Spleen (tissue), 7 donors: ENCODE results near the gene HELB.

Experiments
- CTCF ChIP-seq, 11 experiments: fragments of 200-600 bp in 7 of 11; fragments of 450-650 bp in 4 of 11; sonication (generic) in 4 of 11; IDR thresholded peaks in 8 of 11; conservative IDR thresholded peaks in 3 of 11; 1 replicate in 7 of 11; 2 replicates in 4 of 11; pipeline versions ENCODE4 v1.4.0 to v1.8.0; 2016 to 2021; ENCODE audit warnings: antibody characterized with exemption in 11 of 11, inconsistent platforms in 4 of 11, mild to moderate bottlenecking in 1 of 11
- POLR2A ChIP-seq, 3 donors: fragments of 450-650 bp; IDR thresholded peaks; one replicate each; pipeline ENCODE4 v1.5.1; 2017; ENCODE audit warnings: antibody characterized with exemption in 3 of 3, mild to moderate bottlenecking in 1 of 3
- POLR2AphosphoS5 ChIP-seq, 3 donors: sonication (generic); formaldehyde crosslinking; IDR thresholded peaks; one replicate each; pipeline ENCODE4 v1.5.1; 2017; ENCODE audit warnings: antibody characterized with exemption in 3 of 3
- donor health status: DM: no; HTN: no; CAD: no; lungs with moderate emphysema.
- donor health status: DM: no; HTN: no; CAD: no.
- donor health status: DM: no; HTN: no; CAD: no.

GRCh38 chr12:66255737-66256136, 46.6 kb upstream of the HELB start:
- TF ChIP-seq CTCF (IDR thresholded peaks at IDR 0.05 in 8 of 11, conservative IDR thresholded peaks at IDR 0.05 in 3 of 11) = no peak
- TF ChIP-seq POLR2A (IDR thresholded peaks at IDR 0.05) = no peak
- no peak for TF ChIP-seq POLR2AphosphoS5 (IDR thresholded peaks at IDR 0.05)
